Mesendoderm (in vitro differentiated cells): ENCODE results near the gene SSH2.
"Not testable (repeated sequence)": the region's sequence is repeated elsewhere in the genome, so short reads cannot be mapped to it uniquely, and the experiment has no call there.

ENCODE experiments used
- DNase-seq: peaks from one replicate; pipeline ENCODE4 v3.0.0; 2013
- H2AK5ac ChIP-seq: 2 replicates; pipeline ENCODE4 v1.6.1; 2013; ENCODE audit warnings: low read length, inconsistent platforms
- H2BK120ac ChIP-seq: 2 replicates; pipeline ENCODE4 v1.6.1; 2013; ENCODE audit warnings: low read depth, mild to moderate bottlenecking, low read length, moderate library complexity, mixed read lengths
- H2BK15ac ChIP-seq: replicated peaks from 2 replicates; pipeline ENCODE4 v1.6.1; 2013; ENCODE audit warnings: low read depth, mild to moderate bottlenecking, moderate library complexity
- H2BK5ac ChIP-seq: 2 replicates; pipeline ENCODE4 v1.6.1; 2013; ENCODE audit warnings: low read length, inconsistent platforms
- H3K18ac ChIP-seq: 2 replicates; pipeline ENCODE4 v1.6.1; 2013; ENCODE audit warnings: mild to moderate bottlenecking, low read length, mixed read lengths
- H3K23ac ChIP-seq: one replicate; pipeline ENCODE4 v1.6.1; 2013; ENCODE audit warnings: low read length
- H3K27ac ChIP-seq: 2 replicates; pipeline ENCODE4 v1.5.1; 2013; ENCODE audit warnings: low read depth, mild to moderate bottlenecking, inconsistent platforms, low read length, moderate library complexity
- H3K27me3 ChIP-seq: 2 replicates; pipeline ENCODE4 v1.6.1; 2013; ENCODE audit warnings: low read length, control low read depth, mild to moderate bottlenecking, inconsistent platforms; ENCODE audit not compliant: insufficient read depth, poor library complexity
- H3K36me3 ChIP-seq: 2 replicates; pipeline ENCODE4 v1.6.1; 2013; ENCODE audit warnings: low read length, inconsistent platforms; ENCODE audit not compliant: control insufficient read depth, insufficient read depth
- H3K4ac ChIP-seq: one replicate; pipeline ENCODE4 v1.6.1; 2013; ENCODE audit warnings: low read depth, mild to moderate bottlenecking, low read length, moderate library complexity
- H3K4me1 ChIP-seq: 2 replicates; pipeline ENCODE4 v1.6.1; 2013; ENCODE audit warnings: low read depth, low read length, inconsistent platforms; ENCODE audit not compliant: control insufficient read depth
- H3K4me2 ChIP-seq: 2 replicates; pipeline ENCODE4 v1.6.1; 2013; ENCODE audit warnings: low read length
- H3K4me3 ChIP-seq: 2 replicates; pipeline ENCODE4 v1.5.1; 2013; ENCODE audit warnings: mild to moderate bottlenecking, low read length
- H3K56ac ChIP-seq: one replicate; pipeline ENCODE4 v1.6.1; 2013; ENCODE audit warnings: low read length
- H3K79me1 ChIP-seq: 2 replicates; pipeline ENCODE4 v1.6.1; 2013; ENCODE audit warnings: low read length, inconsistent platforms
- H3K79me2 ChIP-seq: 2 replicates; pipeline ENCODE4 v1.6.1; 2013; ENCODE audit warnings: mild to moderate bottlenecking, low read length; ENCODE audit not compliant: control insufficient read depth, insufficient read depth
- H3K9ac ChIP-seq: 2 replicates; pipeline ENCODE4 v1.6.1; 2013; ENCODE audit warnings: low read length, inconsistent platforms
- H4K5ac ChIP-seq: one replicate; pipeline ENCODE4 v1.6.1; 2013; ENCODE audit warnings: low read length
- H4K8ac ChIP-seq: one replicate; pipeline ENCODE4 v1.6.1; 2013; ENCODE audit warnings: low read depth, mild to moderate bottlenecking, control low read depth, low read length, moderate library complexity
- WGBS: extraction: QIAGEN DNeasy Blood & Tissue Kit; methylation state at CpG from one replicate; pipeline ENCODE4 v1.1.7; 2013; ENCODE audit warnings: low lambda C conversion rate, missing lambda C conversion rate; ENCODE audit not compliant: insufficient coverage; ENCODE audit errors: extremely low coverage; 5-methylcytosine and 5-hydroxymethylcytosine counted together

SSH2 gene

GRCh38 chr17:29791336-29792080, 138.5 kb downstream of the SSH2 start:
- Histone ChIP-seq H3K36me3 (no peaks in the 10 kb centered on the region), H3K79me1 (no peaks in the 10 kb centered on the region), H3K4me3 (no peak overlapping the region), H3K4me2 (no peak overlapping the region), H4K8ac (no peak overlapping the region), H3K23ac (no peak overlapping the region), H3K4ac (no peak overlapping the region), H2BK5ac (no peak overlapping the region), H2BK120ac (no peak overlapping the region), H3K56ac (no peak overlapping the region), H3K4me1 (peaks cover 7% of the 10 kb centered on the region), H3K27ac (no peak overlapping the region), H3K9ac (no peak overlapping the region), H3K18ac (no peak overlapping the region), H3K27me3 (no peaks in the 10 kb centered on the region), H3K79me2 (no peaks in the 10 kb centered on the region), H4K5ac (no peak overlapping the region), H2AK5ac (no peak overlapping the region), H2BK15ac (no peak overlapping the region)
- no peak for DNase-seq
- WGBS, result no CpG with 5 or more reads among the region's 3 CpGs

GRCh38 chr17:29789196-29790170, 140.5 kb downstream of the SSH2 start:
- Histone ChIP-seq H3K4me3 (no peak overlapping the region), H3K18ac (no peak overlapping the region)
- WGBS, result no CpG with 5 or more reads among the region's 4 CpGs

GRCh38 chr17:29787995-29788394, 142.0 kb downstream of the SSH2 start:
- Histone ChIP-seq H3K56ac (no peak overlapping the region), H3K9ac (no peak overlapping the region), H3K27me3 (no peaks in the 10 kb centered on the region), H3K27ac (no peak overlapping the region), H3K4ac (no peak overlapping the region), H3K36me3 (no peaks in the 10 kb centered on the region), H3K4me3 (no peak overlapping the region), H2BK5ac (no peak overlapping the region), H4K5ac (no peak overlapping the region), H2BK15ac (no peak overlapping the region), H3K79me1 (no peaks in the 10 kb centered on the region), H3K4me2 (no peak overlapping the region), H2BK120ac (no peak overlapping the region), H3K79me2 (no peaks in the 10 kb centered on the region), H3K4me1 (peaks cover 7% of the 10 kb centered on the region), H3K23ac (no peak overlapping the region), H2AK5ac (no peak overlapping the region), H4K8ac (no peak overlapping the region), H3K18ac (no peak overlapping the region)
- no peak for DNase-seq
- no CpG with 5 or more reads among the region's 3 CpGs for WGBS

More at GRCh38 chr17:29789196-29790170, 140.5 kb downstream of the SSH2 start:
- Histone ChIP-seq H3K79me2 (no peaks in the 10 kb centered on the region), H3K4ac (no peak overlapping the region), H3K27me3 (no peaks in the 10 kb centered on the region), H2BK5ac (no peak overlapping the region), H4K5ac (no peak overlapping the region), H2BK15ac (no peak overlapping the region), H3K79me1 (no peaks in the 10 kb centered on the region), H3K27ac (no peak overlapping the region), H3K4me2 (no peak overlapping the region), H3K4me1 (peaks cover 7% of the 10 kb centered on the region), H3K9ac (no peak overlapping the region), H4K8ac (no peak overlapping the region), H2BK120ac (no peak overlapping the region), H2AK5ac (no peak overlapping the region), H3K56ac (no peak overlapping the region), H3K36me3 (no peaks in the 10 kb centered on the region), H3K23ac (no peak overlapping the region)
- no peak for DNase-seq

- H4K5ac ChIP-seq, result no peak overlapping the region
- WGBS, result no CpG with 5 or more reads among the region's 5 CpGs
- no peak overlapping the region for H3K56ac ChIP-seq
These were observed 147.1 kb downstream of the SSH2 start for GRCh38 chr17:29782917-29783316.

GRCh38 chr17:29779812-29780190, 150.2 kb downstream of the SSH2 start:
- not testable (repeated sequence) for H3K27me3 ChIP-seq, H3K4me1 ChIP-seq, DNase-seq, H4K8ac ChIP-seq, H3K4ac ChIP-seq, H3K27ac ChIP-seq, H3K56ac ChIP-seq, H3K79me1 ChIP-seq, H3K23ac ChIP-seq, H3K4me2 ChIP-seq, H2BK5ac ChIP-seq, H2BK120ac ChIP-seq, H3K4me3 ChIP-seq, H2BK15ac ChIP-seq, H2AK5ac ChIP-seq, H3K36me3 ChIP-seq, H3K18ac ChIP-seq, H3K9ac ChIP-seq, H4K5ac ChIP-seq, H3K79me2 ChIP-seq
- WGBS, result no CpG with 5 or more reads among the region's 8 CpGs

More at GRCh38 chr17:29782917-29783316, 147.1 kb downstream of the SSH2 start:
- no peak overlapping the region for H4K8ac ChIP-seq
- H3K27ac ChIP-seq, result no peak overlapping the region
- no peak overlapping the region for H3K23ac ChIP-seq
- no peak overlapping the region for H3K4me3 ChIP-seq
- H3K27me3 ChIP-seq, result no peaks in the 10 kb centered on the region
- H2AK5ac ChIP-seq, result no peak overlapping the region
- DNase-seq, result no peak
- no peak overlapping the region for H3K4me2 ChIP-seq
- no peak overlapping the region for H2BK120ac ChIP-seq
- no peak overlapping the region for H3K18ac ChIP-seq
- no peak overlapping the region for H3K4ac ChIP-seq
- no peak overlapping the region for H3K9ac ChIP-seq
- no peaks in the 10 kb centered on the region for H3K36me3 ChIP-seq
- H2BK5ac ChIP-seq, result no peak overlapping the region
- H3K4me1 ChIP-seq, result no peaks in the 10 kb centered on the region
- no peaks in the 10 kb centered on the region for H3K79me2 ChIP-seq
- no peaks in the 10 kb centered on the region for H3K79me1 ChIP-seq
- no peak overlapping the region for H2BK15ac ChIP-seq
